DMS79 (cell line): Measurements from ENCODE around the gene GPR139.

ENCODE experiments used
- DNase-seq: peaks from one replicate; lab custom pipeline; 2025; lab: John Stamatoyannopoulos, UW

GPR139 gene

DNA sequence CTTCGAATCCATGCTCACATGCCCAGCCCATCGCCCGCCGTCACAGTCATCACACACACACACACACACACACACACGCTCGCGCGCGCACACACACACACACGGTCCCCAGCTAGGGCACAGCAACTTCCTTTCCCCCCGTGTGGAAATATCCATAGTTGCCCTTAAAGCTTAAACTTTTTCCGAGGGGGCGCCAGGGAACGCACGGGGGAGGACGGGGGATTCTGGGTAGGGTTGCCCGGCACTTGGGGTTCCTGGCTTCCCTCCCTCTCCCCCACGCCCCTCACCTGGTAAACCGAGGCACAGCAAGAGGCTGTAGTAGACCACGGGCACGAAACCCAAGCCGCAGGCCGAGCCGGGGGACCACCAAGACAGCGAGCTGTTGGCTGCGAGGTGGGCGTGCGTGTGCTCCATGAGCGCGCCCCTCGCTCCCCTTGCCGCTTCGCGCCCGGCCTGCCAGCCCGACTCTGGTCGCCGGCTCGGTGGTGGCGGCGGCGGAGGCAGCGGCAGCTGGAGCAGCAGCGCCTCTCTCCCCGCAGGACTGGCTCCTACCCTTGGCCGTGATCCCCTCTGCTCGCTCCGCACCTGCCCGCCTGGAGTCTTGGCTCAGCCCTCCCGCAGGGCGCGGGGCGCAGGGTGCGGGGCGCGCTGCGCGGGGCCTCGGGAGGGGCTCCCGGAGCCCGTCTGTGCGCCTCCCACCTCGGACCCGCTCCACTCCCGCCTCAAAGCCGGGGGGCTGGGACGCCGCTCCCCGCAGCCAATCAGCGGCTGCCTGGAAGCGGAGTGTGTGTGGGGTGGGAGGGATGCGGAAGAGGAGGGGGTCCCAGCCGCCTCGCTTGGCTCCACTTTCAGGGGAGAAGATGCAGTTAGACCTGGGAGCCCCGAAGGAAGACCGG, at the start of gene GPR139:
GPR139 (minus strand) TSS at position 688 of the 896 bp plus-strand sequence; CDS start at position 414, 274 bp downstream.
- DNase-seq = no peak

DNA sequence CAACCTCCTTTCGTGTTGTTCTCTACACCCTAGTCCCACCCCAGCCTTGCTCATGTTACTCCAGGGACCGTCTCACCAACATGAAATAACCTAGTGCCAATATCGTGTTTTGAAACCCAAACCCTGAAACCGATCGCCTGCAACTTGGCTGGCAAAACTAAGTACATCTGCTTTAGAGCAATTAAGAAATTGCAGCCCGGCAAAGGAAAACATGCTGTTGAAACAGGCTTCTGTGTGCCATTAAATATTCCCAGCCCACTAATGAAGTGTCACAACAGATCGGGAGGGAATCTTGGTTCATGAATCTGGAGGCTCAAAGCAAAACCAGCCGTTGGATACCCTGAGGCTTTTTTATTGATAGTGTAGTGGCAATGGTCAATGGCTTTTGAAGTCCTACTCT, 48.3 kb upstream of the GPR139 start:
- DNase-seq = no peak

GRCh38 chr16:20114356-20114755, 40.7 kb upstream of the GPR139 start:
- DNase-seq = no peak

GRCh38 chr16:20111143-20111542, 37.5 kb upstream of the GPR139 start:
- no peak for DNase-seq

GRCh38 chr16:20107083-20107482, 33.4 kb upstream of the GPR139 start:
- no peak for DNase-seq

DNA sequence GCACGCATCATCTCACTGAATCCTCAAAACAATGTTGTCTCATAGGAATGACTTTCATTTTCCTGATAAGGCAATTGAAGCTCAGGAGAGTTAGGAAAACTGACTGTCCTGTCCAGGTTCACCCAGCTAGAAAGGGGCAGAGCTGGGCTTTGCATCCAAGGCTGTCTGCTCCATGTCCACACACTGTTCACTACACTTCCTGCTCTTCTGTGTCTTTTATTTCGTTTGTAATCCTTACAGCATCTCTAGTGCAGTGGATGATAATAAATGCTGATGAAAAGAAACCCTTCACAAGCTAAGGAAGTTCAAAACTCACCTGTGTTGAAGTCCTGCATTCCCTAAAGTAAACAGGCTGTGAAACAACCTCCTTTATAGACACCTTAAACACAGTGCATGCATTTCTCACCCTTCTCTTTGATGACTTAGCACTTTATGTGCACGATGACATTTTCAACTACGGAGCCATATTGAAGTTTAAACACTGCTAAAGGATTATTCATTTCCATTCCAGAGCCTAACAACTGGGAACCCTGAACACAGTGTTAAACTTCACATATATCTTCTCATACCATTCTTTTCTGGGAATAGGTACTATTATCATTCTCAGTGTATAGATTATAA, 31.0 kb upstream of the GPR139 start:
- no peak for DNase-seq

GRCh38 chr16:20102521-20102920, 28.8 kb upstream of the GPR139 start:
- no peak for DNase-seq

DNA sequence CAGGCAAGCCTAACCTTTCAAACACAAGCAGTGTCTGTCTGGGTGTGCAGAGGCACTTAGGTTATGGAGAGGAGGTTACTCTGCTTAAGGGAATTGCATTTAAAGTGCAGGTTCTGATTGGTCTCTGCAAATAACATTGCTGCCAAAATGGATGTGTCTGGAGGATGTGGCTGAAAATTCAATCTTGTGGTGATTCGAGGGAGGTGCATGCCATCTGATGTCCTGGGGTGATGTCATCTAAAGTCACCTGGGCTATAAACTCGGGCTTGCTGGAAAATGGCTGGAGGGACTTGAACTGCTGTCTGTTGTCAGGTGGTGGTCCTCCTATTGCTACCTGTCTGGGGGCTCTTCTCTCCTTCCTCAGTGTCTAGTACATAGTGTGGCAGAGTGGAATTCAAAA, 28.3 kb upstream of the GPR139 start:
- no peak for DNase-seq

DNA sequence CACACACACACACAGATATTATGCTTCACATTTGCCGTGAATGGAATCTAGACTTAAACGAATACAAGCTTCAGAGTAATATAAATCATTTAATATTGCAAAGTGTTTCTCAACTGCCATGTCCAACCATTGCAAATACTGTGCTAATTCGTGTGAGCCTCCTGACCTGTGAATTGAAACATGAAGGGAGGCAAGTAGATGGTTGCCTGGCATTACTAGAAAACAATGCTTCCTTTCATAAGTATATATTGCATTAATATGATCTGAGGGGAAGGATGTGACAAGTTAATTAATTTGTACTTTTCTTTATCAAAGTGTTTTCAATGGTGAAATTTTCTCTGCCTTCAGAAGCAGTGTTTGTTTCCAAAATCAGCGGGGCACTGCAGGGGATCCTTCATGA, 25.7 kb upstream of the GPR139 start:
- DNase-seq = no peak

- no peak for DNase-seq
Measured at GRCh38 chr16:20094157-20094556, 20.5 kb upstream of the GPR139 start.

DNA sequence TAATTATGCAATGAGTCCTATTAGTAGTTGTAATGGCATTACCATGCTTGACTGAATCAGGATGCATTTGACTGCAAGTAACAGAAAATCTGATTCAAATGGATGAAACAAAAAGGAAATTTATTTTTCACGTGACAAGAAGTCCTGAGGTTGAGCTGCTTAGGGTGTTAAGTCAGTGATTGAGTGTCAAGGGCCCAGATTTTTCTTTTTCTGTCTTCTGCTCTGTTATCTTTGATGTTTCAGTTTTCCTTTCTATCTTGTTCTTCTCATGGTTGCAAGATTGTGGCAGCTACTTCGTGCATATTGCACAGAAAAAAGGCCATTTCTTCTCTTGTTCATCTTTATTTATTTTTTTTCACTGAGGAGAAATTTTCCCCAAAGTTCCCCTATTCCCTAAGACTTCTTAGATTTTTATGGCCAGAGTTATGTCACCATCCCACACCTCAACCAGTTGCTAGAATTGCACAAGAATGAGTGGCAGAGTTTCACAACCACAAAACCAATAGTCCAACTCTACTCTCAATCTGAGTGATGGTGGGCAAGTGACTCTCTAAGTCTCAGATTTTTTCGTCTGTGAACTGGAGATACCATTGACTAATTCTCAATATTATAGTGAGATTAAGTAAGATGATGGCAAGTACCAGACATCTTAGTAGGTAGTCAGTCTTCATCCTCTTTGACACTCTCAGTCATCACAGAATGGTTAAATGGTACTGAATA, 15.7 kb upstream of the GPR139 start:
- no peak for DNase-seq

GRCh38 chr16:20084624-20085226, 11.0 kb upstream of the GPR139 start:
- DNase-seq = no peak

DNA sequence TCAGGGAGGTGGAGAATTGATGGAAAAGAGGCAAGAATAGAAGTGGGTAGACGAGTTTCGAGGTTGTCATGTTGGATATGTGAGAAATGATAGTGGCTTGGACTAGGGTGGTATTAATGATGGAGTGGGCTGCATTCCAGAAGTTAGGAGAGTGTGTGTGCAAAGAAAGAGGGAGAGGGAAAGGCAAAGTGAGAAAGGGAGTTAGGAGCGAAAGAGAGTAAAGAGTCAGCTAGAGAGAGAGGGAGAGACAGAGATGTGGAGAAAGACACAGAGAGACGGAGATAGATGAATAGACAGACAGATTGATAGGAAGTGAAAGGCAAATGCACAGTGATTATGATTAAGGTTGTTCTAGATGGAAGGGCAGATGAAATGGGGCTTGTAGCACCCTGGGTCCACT, 5.4 kb upstream of the GPR139 start:
- DNase-seq = no peak

GRCh38 chr16:20075243-20075642, 1.6 kb upstream of the GPR139 start:
- no peak for DNase-seq

DNA sequence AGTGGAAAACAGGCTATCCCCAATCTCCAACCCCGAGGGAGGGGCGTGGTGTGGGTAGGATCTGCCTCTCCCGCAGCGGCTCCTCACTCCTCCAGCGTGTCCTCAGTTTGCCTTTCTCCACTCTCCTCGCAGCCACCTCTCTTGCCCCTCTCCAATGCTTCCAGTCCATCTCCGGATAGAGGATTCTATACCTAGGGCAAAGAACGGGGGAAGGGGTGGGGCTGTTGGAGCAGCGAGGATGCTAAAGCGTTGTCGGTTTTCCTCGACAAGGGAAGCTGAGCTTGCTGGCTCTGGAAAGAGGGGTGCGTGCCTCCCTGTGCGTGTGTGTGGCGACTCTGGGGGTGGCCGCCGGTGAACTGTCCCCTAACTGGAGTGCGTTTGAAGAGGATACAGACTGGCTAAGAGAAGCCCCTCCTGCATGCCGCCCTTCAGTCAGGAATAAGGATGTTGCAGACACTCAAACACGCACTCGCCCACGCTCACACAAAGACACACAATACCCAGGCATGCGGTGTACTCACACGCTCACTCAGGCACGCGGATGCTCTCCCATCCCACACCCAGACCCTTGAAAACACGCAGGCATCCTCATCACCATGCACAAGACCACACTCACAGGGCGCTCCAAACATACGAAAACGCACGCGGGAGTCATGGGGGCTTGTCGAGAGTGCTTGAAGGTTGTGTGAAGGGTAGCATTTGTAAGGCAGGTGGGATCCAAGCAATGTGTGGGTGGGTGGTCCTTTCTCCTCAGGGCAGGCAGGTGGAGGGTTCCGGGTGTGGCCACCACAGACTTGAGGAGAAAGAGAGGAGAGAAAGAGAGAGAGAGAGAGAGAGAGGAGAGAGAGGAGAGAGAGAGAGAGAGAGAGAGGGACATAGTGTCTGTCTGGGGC, 655 bp upstream of the GPR139 start:
- no peak for DNase-seq

GRCh38 chr16:20072874-20073202, 852 bp downstream of the GPR139 start:
- DNase-seq = no peak

DNA sequence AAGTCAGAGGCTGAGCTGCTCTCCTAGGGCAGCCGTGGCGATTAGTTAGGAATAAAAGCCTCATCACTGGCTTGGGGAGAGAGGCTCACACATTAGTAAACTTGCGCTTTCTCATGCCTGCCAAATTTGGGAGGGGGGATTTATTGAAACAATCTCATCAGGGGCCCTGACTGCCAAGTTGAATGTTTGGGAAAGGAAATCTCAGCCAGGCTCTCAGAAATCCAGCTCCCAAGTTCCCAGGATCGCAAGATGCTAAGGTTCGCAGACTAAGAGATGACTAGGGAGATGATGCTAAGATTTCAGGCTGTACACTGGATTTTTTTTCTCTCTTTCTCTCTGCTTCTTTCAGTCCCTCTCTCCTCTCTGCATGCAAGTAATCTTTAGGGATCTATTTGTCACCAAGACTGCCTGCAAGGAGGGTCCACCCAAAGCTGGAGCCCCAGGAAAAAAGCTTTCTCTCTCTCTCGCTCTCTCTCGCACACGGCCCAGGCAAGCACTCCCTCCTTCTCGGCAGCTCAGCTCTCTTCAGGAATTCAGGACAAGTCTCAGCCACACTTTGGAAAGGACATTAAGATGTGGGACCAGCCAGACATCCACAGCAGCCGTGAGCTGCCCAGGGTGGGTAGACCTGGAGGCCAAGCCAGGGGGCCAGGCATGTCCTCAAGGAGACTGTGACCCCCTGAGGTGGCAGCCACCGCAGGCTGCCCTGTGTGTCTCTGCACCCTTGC, 1.4 kb downstream of the GPR139 start:
- no peak for DNase-seq

- DNase-seq = no peak
Measured at GRCh38 chr16:20064931-20065330, 8.8 kb downstream of the GPR139 start.

DNA sequence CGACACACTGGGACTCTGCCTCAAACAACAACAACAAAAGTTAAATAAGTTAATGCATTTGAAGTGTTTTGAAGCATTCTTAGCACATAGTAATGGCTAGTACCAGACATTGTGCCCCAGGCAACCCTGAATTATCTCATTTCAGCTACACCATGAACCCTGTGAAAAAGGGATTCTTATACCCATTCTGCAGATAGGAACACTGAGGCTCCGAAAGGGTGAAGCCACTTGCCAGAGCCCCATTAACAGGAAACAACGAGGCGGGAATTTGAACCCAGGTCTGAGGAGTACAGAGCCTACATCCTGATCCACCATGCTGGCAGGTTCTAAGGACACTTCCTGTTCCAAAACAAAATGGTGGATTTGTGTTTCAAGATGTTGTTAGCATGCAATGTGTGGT, 9.2 kb downstream of the GPR139 start:
- DNase-seq = no peak

DNA sequence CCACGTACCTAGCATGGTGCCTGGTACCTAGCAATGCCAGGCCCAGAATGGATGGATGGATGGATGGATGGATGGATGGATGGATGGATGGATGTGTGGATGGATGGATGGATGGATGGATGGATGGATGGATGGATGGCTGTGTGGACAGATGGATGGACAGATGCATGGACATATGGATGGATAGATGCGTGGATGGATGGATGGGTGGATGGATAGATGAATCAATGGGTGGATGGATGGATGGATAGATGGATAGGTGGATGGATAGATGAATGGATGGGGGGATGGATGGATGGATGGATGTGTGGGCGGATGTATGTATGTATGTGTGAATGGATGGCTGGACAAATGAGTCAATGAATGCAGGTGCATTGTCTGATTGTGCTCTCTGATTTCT, 12.6 kb downstream of the GPR139 start:
- DNase-seq = no peak

GRCh38 chr16:20056436-20056835, 17.3 kb downstream of the GPR139 start:
- DNase-seq = no peak
